GM12892 (cell line): ENCODE results near the gene COL4A6.

Experiments
- POLR2A ChIP-seq: IDR thresholded peaks from 2 replicates; pipeline ENCODE4 v1.6.1; 2011; ENCODE audit warnings: low read depth, low read length, control low read depth
- POLR2AphosphoS5 ChIP-seq: IDR thresholded peaks from 2 replicates; pipeline ENCODE4 v1.6.1; 2011; ENCODE audit warnings: low read depth, low read length, control low read depth
- TAF1 ChIP-seq: IDR thresholded peaks from 2 replicates; pipeline ENCODE4 v1.6.1; 2011; ENCODE audit warnings: low read depth, mild to moderate bottlenecking, control low read depth, low read length, borderline replicate concordance

- no peak for TF ChIP-seq POLR2AphosphoS5
- TF ChIP-seq POLR2A, result no peak
- no peak for TF ChIP-seq TAF1
These were observed 162.5 kb downstream of the COL4A6 start for GRCh38 chrX:108275732-108276131.
